ENCODE results near the gene CBX8.

The CBX8 gene

GRCh38 chr17:79748295-79749099 lies 48.4 kb downstream of the CBX8 start:
- no peak for DNase-seq

- DNase-seq, result no peak
These were observed 49.2 kb downstream of the CBX8 start for GRCh38 chr17:79747508-79748294.

- no peak for DNase-seq
These were observed 49.9 kb downstream of the CBX8 start for GRCh38 chr17:79746889-79747507.

GRCh38 chr17:79745641-79746105 lies 51.2 kb downstream of the CBX8 start:
- no peak for DNase-seq

- no peak for DNase-seq
These were observed 53.3 kb downstream of the CBX8 start for GRCh38 chr17:79743614-79744013.

GRCh38 chr17:79742951-79743476 lies 53.9 kb downstream of the CBX8 start:
- DNase-seq, result no peak

- no peak for DNase-seq
These were observed 54.3 kb downstream of the CBX8 start for GRCh38 chr17:79742589-79742918.
